ENCODE data around the gene SLC6A12.

SLC6A12 gene

DNA sequence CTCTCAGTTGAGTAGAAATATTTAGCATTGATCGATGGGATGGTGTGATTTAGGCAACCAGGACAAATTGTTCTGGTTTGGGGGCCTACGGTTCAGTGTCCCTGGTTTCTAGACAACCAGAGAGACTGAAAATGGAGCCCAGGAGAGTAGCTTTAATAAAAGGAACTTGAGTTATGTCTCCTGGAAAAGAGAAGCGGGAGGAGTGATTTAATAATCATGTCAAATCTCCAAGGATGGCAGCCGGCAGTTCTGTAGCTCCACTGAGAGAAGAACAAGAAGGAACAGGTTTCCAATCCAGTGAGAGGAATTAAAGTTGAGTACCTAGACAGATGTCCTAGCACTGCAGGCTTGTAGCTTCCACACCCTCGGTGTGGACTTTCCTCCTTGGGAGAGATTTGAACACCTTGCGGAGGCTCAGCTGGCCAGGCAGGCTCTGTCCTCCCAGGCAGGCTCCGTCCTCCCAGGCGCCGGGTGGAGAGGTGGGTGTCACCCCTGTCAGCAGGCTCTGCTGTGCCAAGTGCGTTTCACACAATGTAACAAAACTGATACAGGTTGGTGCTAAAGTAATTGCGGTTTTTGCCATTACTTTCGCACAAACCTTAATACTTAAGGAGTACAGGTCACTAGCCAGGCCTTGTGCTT is 45.9 kb downstream of the SLC6A12 start:
- ATAC-seq, result no peak
- TF ChIP-seq RARB (CRISPR knock-in tag; IDR thresholded peaks at IDR 0.05), result no peak
- TF ChIP-seq GLIS3 (CRISPR knock-in tag; IDR thresholded peaks at IDR 0.05), result no peak

DNA sequence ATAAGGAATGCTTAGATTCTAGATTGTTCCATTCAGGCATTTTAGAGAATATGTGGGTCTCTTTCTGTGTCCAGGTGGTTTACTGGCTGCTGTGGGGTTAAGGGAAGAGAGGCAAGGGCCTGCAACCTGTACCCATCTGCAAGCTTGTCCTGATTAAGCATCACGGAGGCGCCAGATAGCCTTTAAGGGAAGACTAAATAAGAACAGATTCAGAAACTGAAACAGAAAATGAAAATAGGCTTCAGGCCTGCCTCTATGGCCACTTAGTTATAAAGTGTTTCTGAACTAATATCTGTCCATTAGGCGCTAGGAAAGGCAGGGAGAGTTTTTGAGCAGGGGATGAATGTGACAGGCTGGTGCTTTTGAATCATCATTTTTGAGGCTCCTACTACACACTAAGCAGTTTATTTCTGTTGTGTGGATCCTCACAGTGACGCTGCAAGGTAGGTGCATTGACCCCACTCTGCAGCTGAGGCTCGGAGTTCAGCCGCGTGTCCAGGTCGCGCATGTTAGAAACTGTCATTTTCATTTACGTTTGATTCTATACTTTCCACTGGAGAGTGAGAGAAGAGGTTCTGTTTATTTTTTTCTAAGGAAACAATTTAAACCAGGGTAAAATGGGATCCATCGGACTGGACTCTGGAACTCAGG is 47.4 kb downstream of the SLC6A12 start:
- TF ChIP-seq, protein P1, sequence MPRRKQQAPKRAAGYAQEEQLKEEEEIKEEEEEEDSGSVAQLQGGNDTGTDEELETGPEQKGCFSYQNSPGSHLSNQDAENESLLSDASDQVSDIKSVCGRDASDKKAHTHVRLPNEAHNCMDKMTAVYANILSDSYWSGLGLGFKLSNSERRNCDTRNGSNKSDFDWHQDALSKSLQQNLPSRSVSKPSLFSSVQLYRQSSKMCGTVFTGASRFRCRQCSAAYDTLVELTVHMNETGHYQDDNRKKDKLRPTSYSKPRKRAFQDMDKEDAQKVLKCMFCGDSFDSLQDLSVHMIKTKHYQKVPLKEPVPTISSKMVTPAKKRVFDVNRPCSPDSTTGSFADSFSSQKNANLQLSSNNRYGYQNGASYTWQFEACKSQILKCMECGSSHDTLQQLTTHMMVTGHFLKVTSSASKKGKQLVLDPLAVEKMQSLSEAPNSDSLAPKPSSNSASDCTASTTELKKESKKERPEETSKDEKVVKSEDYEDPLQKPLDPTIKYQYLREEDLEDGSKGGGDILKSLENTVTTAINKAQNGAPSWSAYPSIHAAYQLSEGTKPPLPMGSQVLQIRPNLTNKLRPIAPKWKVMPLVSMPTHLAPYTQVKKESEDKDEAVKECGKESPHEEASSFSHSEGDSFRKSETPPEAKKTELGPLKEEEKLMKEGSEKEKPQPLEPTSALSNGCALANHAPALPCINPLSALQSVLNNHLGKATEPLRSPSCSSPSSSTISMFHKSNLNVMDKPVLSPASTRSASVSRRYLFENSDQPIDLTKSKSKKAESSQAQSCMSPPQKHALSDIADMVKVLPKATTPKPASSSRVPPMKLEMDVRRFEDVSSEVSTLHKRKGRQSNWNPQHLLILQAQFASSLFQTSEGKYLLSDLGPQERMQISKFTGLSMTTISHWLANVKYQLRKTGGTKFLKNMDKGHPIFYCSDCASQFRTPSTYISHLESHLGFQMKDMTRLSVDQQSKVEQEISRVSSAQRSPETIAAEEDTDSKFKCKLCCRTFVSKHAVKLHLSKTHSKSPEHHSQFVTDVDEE (CRISPR knock-in tag; IDR thresholded peaks at IDR 0.05), result no peak
- TF ChIP-seq RARB (CRISPR knock-in tag; IDR thresholded peaks at IDR 0.05) (no peak), ZNF8 (CRISPR knock-in tag; IDR thresholded peaks at IDR 0.05) (no peak), SNAI2 (CRISPR knock-in tag; IDR thresholded peaks at IDR 0.05) (no peak), OSR1 (CRISPR knock-in tag; IDR thresholded peaks at IDR 0.05) (no peak), TCF4 (CRISPR knock-in tag; IDR thresholded peaks at IDR 0.05; ENCODE audit: borderline replicate concordance) (no peak), ARNTL (CRISPR knock-in tag; IDR thresholded peaks at IDR 0.05; ENCODE audit: borderline replicate concordance, low read depth) (no peak)
- TF ChIP-seq, protein P2, sequence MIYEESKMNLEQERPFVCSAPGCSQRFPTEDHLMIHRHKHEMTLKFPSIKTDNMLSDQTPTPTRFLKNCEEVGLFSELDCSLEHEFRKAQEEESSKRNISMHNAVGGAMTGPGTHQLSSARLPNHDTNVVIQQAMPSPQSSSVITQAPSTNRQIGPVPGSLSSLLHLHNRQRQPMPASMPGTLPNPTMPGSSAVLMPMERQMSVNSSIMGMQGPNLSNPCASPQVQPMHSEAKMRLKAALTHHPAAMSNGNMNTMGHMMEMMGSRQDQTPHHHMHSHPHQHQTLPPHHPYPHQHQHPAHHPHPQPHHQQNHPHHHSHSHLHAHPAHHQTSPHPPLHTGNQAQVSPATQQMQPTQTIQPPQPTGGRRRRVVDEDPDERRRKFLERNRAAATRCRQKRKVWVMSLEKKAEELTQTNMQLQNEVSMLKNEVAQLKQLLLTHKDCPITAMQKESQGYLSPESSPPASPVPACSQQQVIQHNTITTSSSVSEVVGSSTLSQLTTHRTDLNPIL (CRISPR knock-in tag; IDR thresholded peaks at IDR 0.05; ENCODE audit: low read depth), result no peak
- TF ChIP-seq, protein P3, sequence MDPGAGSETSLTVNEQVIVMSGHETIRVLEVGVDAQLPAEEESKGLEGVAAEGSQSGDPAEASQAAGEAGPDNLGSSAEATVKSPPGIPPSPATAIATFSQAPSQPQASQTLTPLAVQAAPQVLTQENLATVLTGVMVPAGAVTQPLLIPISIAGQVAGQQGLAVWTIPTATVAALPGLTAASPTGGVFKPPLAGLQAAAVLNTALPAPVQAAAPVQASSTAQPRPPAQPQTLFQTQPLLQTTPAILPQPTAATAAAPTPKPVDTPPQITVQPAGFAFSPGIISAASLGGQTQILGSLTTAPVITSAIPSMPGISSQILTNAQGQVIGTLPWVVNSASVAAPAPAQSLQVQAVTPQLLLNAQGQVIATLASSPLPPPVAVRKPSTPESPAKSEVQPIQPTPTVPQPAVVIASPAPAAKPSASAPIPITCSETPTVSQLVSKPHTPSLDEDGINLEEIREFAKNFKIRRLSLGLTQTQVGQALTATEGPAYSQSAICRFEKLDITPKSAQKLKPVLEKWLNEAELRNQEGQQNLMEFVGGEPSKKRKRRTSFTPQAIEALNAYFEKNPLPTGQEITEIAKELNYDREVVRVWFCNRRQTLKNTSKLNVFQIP (CRISPR knock-in tag; IDR thresholded peaks at IDR 0.05; ENCODE audit: borderline replicate concordance, low read depth), result no peak
- ATAC-seq, result no peak

DNA sequence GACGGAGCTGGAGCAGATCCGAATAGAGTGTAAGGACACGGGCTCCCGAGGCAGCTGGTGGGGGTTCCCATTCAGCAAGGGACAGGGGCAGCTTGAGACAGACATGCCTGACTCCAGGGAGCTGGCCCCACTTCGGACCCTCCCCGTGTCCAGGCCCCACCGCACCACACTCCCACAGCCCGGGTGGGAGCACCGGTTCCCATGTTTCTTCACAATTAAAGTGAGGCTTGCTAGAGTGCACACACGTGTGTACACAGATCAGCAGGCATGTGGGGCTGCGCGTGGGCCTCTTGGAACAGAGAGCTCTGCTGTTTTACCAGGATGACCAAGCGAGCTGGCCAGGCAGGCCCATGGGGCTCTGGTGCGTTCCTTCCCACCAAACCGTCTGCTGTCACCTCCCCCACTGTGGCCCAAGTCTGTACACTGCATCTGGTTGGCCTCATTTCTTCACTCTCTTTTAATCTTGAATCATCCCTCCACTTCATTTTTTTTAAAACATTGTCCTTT is 48.0 kb downstream of the SLC6A12 start:
- no peak for TF ChIP-seq ZFP3 (CRISPR knock-in tag; IDR thresholded peaks at IDR 0.05)
- ATAC-seq, result no peak

DNA sequence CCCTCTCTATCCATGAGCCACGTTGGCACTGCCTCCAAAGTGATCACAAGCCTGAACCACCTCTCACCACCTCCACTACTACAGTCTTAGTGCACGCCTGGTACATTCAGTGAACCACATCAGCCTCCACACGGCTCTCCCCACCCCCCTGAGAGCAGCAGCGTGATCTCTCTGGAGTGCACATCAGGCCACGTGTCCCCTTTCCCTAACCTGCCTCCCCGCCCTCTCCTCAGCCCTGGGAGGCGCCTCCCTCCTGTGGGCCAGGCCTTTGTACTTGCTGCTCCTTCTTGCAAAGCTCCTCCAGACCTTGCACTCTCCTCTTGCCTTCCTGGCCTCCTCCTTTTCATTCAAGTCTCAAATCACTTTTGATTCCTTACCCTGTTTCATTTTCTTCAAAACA is 49.8 kb downstream of the SLC6A12 start:
- no peak for ATAC-seq
- TF ChIP-seq GLIS3 (CRISPR knock-in tag; IDR thresholded peaks at IDR 0.05) (no peak), RARB (CRISPR knock-in tag; IDR thresholded peaks at IDR 0.05) (no peak), BACH2 (CRISPR knock-in tag; IDR thresholded peaks at IDR 0.05; ENCODE audit: borderline replicate concordance) (no peak), OSR1 (CRISPR knock-in tag; IDR thresholded peaks at IDR 0.05) (no peak), ZNF70 (CRISPR knock-in tag; IDR thresholded peaks at IDR 0.05) (no peak), TCF4 (CRISPR knock-in tag; IDR thresholded peaks at IDR 0.05; ENCODE audit: borderline replicate concordance) (no peak), CSDC2 (CRISPR knock-in tag; IDR thresholded peaks at IDR 0.05) (no peak), ZFP3 (CRISPR knock-in tag; IDR thresholded peaks at IDR 0.05) (no peak), TOX (CRISPR knock-in tag; IDR thresholded peaks at IDR 0.05; ENCODE audit: borderline replicate concordance) (no peak), SNAI2 (CRISPR knock-in tag; IDR thresholded peaks at IDR 0.05) (no peak), ARNTL (CRISPR knock-in tag; IDR thresholded peaks at IDR 0.05; ENCODE audit: borderline replicate concordance, low read depth) (no peak)
- TF ChIP-seq, protein P4, sequence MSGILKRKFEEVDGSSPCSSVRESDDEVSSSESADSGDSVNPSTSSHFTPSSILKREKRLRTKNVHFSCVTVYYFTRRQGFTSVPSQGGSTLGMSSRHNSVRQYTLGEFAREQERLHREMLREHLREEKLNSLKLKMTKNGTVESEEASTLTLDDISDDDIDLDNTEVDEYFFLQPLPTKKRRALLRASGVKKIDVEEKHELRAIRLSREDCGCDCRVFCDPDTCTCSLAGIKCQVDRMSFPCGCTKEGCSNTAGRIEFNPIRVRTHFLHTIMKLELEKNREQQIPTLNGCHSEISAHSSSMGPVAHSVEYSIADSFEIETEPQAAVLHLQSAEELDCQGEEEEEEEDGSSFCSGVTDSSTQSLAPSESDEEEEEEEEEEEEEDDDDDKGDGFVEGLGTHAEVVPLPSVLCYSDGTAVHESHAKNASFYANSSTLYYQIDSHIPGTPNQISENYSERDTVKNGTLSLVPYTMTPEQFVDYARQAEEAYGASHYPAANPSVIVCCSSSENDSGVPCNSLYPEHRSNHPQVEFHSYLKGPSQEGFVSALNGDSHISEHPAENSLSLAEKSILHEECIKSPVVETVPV (CRISPR knock-in tag; IDR thresholded peaks at IDR 0.05), result no peak
- TF ChIP-seq, protein P5, sequence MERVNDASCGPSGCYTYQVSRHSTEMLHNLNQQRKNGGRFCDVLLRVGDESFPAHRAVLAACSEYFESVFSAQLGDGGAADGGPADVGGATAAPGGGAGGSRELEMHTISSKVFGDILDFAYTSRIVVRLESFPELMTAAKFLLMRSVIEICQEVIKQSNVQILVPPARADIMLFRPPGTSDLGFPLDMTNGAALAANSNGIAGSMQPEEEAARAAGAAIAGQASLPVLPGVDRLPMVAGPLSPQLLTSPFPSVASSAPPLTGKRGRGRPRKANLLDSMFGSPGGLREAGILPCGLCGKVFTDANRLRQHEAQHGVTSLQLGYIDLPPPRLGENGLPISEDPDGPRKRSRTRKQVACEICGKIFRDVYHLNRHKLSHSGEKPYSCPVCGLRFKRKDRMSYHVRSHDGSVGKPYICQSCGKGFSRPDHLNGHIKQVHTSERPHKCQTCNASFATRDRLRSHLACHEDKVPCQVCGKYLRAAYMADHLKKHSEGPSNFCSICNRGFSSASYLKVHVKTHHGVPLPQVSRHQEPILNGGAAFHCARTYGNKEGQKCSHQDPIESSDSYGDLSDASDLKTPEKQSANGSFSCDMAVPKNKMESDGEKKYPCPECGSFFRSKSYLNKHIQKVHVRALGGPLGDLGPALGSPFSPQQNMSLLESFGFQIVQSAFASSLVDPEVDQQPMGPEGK (CRISPR knock-in tag; IDR thresholded peaks at IDR 0.05; ENCODE audit: borderline replicate concordance), result no peak
- TF ChIP-seq, protein P1 (CRISPR knock-in tag; IDR thresholded peaks at IDR 0.05), result no peak
- TF ChIP-seq, protein P3 (CRISPR knock-in tag; IDR thresholded peaks at IDR 0.05; ENCODE audit: borderline replicate concordance, low read depth), result no peak
- TF ChIP-seq, protein P2 (CRISPR knock-in tag; IDR thresholded peaks at IDR 0.05; ENCODE audit: low read depth), result no peak
